Ishikawa (cell line): Measurements from ENCODE around the gene CCDC39.

Experiments used
- CEBPB ChIP-seq: IDR thresholded peaks from 2 replicates; pipeline ENCODE4 v1.6.1; 2012
- EGR1 ChIP-seq: IDR thresholded peaks from 2 replicates; pipeline ENCODE4 v1.6.1; 2012
- EP300 ChIP-seq: IDR thresholded peaks from 2 replicates; pipeline ENCODE4 v1.6.1; 2012; ENCODE audit warnings: borderline replicate concordance
- FOXM1 ChIP-seq: IDR thresholded peaks from 2 replicates; pipeline ENCODE4 v1.6.1; 2012; ENCODE audit warnings: low read depth, borderline replicate concordance
- RAD21 ChIP-seq: IDR thresholded peaks from 2 replicates; pipeline ENCODE4 v1.6.1; 2012; ENCODE audit warnings: low read depth
- TAF1 ChIP-seq: IDR thresholded peaks from 2 replicates; pipeline ENCODE4 v1.6.1; 2012; ENCODE audit warnings: low read depth, mild to moderate bottlenecking
- TEAD4 ChIP-seq: IDR thresholded peaks from 2 replicates; pipeline ENCODE4 v1.6.1; 2012
- ZBTB7A ChIP-seq: IDR thresholded peaks from 2 replicates; pipeline ENCODE4 v1.6.1; 2012; ENCODE audit warnings: low read depth
- TF ChIP-seq, protein P1 (sequence below): IDR thresholded peaks from 2 replicates; pipeline ENCODE4 v1.6.1; 2012

DNA sequence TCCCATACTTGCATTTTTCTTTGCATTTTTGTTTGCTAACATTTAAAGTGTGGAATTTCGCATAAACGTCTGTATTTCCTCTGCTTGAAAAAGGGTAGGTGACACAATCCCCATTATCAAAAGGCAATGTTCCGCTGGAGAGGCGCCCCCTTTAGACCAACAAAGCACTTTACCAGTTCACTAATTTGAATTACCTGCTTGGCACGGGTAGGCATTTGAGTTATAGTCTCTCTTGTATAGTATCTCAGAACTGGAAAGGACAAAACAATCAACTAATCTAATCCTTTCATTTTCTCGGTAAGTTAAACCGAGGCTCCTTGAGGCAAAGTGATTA, 775 bp upstream of the CCDC39 start:
- no peak for TF ChIP-seq EP300
- TF ChIP-seq TAF1: no peak
- TF ChIP-seq, protein P1, sequence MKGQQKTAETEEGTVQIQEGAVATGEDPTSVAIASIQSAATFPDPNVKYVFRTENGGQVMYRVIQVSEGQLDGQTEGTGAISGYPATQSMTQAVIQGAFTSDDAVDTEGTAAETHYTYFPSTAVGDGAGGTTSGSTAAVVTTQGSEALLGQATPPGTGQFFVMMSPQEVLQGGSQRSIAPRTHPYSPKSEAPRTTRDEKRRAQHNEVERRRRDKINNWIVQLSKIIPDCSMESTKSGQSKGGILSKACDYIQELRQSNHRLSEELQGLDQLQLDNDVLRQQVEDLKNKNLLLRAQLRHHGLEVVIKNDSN: no peak
- no peak for TF ChIP-seq ZBTB7A
- no peak for TF ChIP-seq CEBPB
- TF ChIP-seq FOXM1: no peak
- TF ChIP-seq EGR1: no peak
- peak; percentile 33; the same call in 1 of the 2 replicates for TF ChIP-seq RAD21
- no peak for TF ChIP-seq TEAD4
